SK-N-SH treated with all-trans-retinoic acid at 6 μM for 48 hours (cell line): Measurements from ENCODE around the gene CORO7.

Experiments
- ATAC-seq: fragments of 200-7000 bp; cut with Tn5 transposase; 3 replicates; pipeline ENCODE4 v1.9.1; 2020; ENCODE audit warnings: mild to moderate bottlenecking, moderate library complexity
- ARNTL ChIP-seq: fragments of 450-650 bp; formaldehyde crosslinking; IDR thresholded peaks from 2 replicates; pipeline ENCODE4 v1.5.0; 2020; ENCODE audit warnings: low read depth, mild to moderate bottlenecking, moderate library complexity, borderline replicate concordance
- BACH2 ChIP-seq: fragments of 250-450 bp; sonication (Bioruptor Pico); IDR thresholded peaks from 2 replicates; pipeline ENCODE4 v1.9.0; 2021; ENCODE audit warnings: mild to moderate bottlenecking, borderline replicate concordance
- CREB5 ChIP-seq: fragments of 250-450 bp; sonication (Bioruptor Pico); IDR thresholded peaks from 2 replicates; pipeline ENCODE4 v1.5.1; 2020; ENCODE audit warnings: low read depth, mild to moderate bottlenecking, moderate library complexity
- CSDC2 ChIP-seq: fragments of 250-450 bp; sonication (Bioruptor Pico); IDR thresholded peaks from 2 replicates; pipeline ENCODE4 v1.5.0; 2020; ENCODE audit warnings: mild to moderate bottlenecking, moderate library complexity
- ESRRG ChIP-seq: fragments of 250-450 bp; sonication (Bioruptor Pico); IDR thresholded peaks from 2 replicates; pipeline ENCODE4 v1.6.1; 2021; ENCODE audit warnings: mild to moderate bottlenecking
- GLIS3 ChIP-seq: fragments of 250-450 bp; sonication (Bioruptor Pico); IDR thresholded peaks from 2 replicates; pipeline ENCODE4 v1.5.0; 2020; ENCODE audit warnings: mild to moderate bottlenecking, moderate library complexity
- ISL1 ChIP-seq: fragments of 250-450 bp; sonication (Bioruptor Pico); IDR thresholded peaks from 2 replicates; pipeline ENCODE4 v2.1.2; 2022; ENCODE audit warnings: mild to moderate bottlenecking, moderate library complexity
- OSR1 ChIP-seq: fragments of 250-450 bp; sonication (Bioruptor Pico); IDR thresholded peaks from 2 replicates; pipeline ENCODE4 v1.8.0; 2022; ENCODE audit warnings: moderate library complexity, mild to moderate bottlenecking, inconsistent platforms
- POU6F1 ChIP-seq: fragments of 250-450 bp; sonication (Bioruptor Pico); IDR thresholded peaks from 2 replicates; pipeline ENCODE4 v1.8.0; 2021; ENCODE audit warnings: low read depth, mild to moderate bottlenecking, moderate library complexity, borderline replicate concordance
- RARB ChIP-seq: fragments of 250-450 bp; sonication (Bioruptor Pico); IDR thresholded peaks from 2 replicates; pipeline ENCODE4 v1.8.0; 2021; ENCODE audit warnings: mild to moderate bottlenecking, moderate library complexity
- SNAI2 ChIP-seq: fragments of 250-450 bp; sonication (Bioruptor Pico); IDR thresholded peaks from 2 replicates; pipeline ENCODE4 v1.5.0; 2020; ENCODE audit warnings: mild to moderate bottlenecking, moderate library complexity
- TCF4 ChIP-seq: fragments of 250-450 bp; sonication (Bioruptor Pico); IDR thresholded peaks from 2 replicates; pipeline ENCODE4 v1.8.0; 2021; ENCODE audit warnings: mild to moderate bottlenecking, moderate library complexity, borderline replicate concordance
- TOX ChIP-seq: fragments of 250-450 bp; sonication (Bioruptor Pico); IDR thresholded peaks from 2 replicates; pipeline ENCODE4 v1.8.0; 2021; ENCODE audit warnings: mild to moderate bottlenecking, moderate library complexity, borderline replicate concordance
- ZC3H10 ChIP-seq: fragments of 250-450 bp; sonication (Bioruptor Pico); IDR thresholded peaks from 2 replicates; pipeline ENCODE4 v1.5.1; 2021; ENCODE audit warnings: mild to moderate bottlenecking, moderate library complexity
- ZFP30 ChIP-seq: fragments of 450-650 bp; formaldehyde crosslinking; IDR thresholded peaks from 2 replicates; pipeline ENCODE4 v1.5.0; 2022; ENCODE audit warnings: mild to moderate bottlenecking, moderate library complexity
- ZNF565 ChIP-seq: fragments of 450-650 bp; formaldehyde crosslinking; conservative IDR thresholded peaks from 2 replicates; pipeline ENCODE4 v1.5.0; 2020; ENCODE audit warnings: low read depth, mild to moderate bottlenecking, moderate library complexity
- ZNF70 ChIP-seq: fragments of 450-650 bp; formaldehyde crosslinking; IDR thresholded peaks from 2 replicates; pipeline ENCODE4 v1.5.0; 2020; ENCODE audit warnings: mild to moderate bottlenecking, moderate library complexity
- TF ChIP-seq, protein P1 (sequence below): fragments of 250-450 bp; sonication (Bioruptor Pico); IDR thresholded peaks from 2 replicates; pipeline ENCODE4 v1.8.0; 2020; ENCODE audit warnings: mild to moderate bottlenecking, moderate library complexity, borderline replicate concordance
- TF ChIP-seq, protein P2 (sequence below): fragments of 250-450 bp; sonication (Bioruptor Pico); IDR thresholded peaks from 2 replicates; pipeline ENCODE4 v1.5.0; 2020; ENCODE audit warnings: mild to moderate bottlenecking, moderate library complexity

CORO7 gene

GRCh38 chr16:4338125-4338582 is 78.2 kb downstream of the CORO7 start:
- ATAC-seq, result peak; percentile 3; the same call in 2 of the 3 replicates
- TF ChIP-seq ZC3H10 (CRISPR knock-in tag) (no peak), GLIS3 (no peak)

GRCh38 chr16:4337540-4338088 is 78.8 kb downstream of the CORO7 start:
- TF ChIP-seq CREB5 (CRISPR knock-in tag), result no peak
- TF ChIP-seq, protein P1, sequence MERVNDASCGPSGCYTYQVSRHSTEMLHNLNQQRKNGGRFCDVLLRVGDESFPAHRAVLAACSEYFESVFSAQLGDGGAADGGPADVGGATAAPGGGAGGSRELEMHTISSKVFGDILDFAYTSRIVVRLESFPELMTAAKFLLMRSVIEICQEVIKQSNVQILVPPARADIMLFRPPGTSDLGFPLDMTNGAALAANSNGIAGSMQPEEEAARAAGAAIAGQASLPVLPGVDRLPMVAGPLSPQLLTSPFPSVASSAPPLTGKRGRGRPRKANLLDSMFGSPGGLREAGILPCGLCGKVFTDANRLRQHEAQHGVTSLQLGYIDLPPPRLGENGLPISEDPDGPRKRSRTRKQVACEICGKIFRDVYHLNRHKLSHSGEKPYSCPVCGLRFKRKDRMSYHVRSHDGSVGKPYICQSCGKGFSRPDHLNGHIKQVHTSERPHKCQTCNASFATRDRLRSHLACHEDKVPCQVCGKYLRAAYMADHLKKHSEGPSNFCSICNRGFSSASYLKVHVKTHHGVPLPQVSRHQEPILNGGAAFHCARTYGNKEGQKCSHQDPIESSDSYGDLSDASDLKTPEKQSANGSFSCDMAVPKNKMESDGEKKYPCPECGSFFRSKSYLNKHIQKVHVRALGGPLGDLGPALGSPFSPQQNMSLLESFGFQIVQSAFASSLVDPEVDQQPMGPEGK (CRISPR knock-in tag), result no peak
- TF ChIP-seq TCF4 (CRISPR knock-in tag), result no peak
- no peak for TF ChIP-seq OSR1 (CRISPR knock-in tag)
- TF ChIP-seq CSDC2, result no peak
- no peak for TF ChIP-seq POU6F1 (CRISPR knock-in tag)
- TF ChIP-seq TOX (CRISPR knock-in tag), result no peak
- no peak for TF ChIP-seq ESRRG (CRISPR knock-in tag)
- TF ChIP-seq ZC3H10 (CRISPR knock-in tag), result no peak
- no peak for TF ChIP-seq GLIS3
- TF ChIP-seq ARNTL, result no peak
- TF ChIP-seq, protein P2, sequence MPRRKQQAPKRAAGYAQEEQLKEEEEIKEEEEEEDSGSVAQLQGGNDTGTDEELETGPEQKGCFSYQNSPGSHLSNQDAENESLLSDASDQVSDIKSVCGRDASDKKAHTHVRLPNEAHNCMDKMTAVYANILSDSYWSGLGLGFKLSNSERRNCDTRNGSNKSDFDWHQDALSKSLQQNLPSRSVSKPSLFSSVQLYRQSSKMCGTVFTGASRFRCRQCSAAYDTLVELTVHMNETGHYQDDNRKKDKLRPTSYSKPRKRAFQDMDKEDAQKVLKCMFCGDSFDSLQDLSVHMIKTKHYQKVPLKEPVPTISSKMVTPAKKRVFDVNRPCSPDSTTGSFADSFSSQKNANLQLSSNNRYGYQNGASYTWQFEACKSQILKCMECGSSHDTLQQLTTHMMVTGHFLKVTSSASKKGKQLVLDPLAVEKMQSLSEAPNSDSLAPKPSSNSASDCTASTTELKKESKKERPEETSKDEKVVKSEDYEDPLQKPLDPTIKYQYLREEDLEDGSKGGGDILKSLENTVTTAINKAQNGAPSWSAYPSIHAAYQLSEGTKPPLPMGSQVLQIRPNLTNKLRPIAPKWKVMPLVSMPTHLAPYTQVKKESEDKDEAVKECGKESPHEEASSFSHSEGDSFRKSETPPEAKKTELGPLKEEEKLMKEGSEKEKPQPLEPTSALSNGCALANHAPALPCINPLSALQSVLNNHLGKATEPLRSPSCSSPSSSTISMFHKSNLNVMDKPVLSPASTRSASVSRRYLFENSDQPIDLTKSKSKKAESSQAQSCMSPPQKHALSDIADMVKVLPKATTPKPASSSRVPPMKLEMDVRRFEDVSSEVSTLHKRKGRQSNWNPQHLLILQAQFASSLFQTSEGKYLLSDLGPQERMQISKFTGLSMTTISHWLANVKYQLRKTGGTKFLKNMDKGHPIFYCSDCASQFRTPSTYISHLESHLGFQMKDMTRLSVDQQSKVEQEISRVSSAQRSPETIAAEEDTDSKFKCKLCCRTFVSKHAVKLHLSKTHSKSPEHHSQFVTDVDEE (CRISPR knock-in tag), result no peak
- no peak for TF ChIP-seq ISL1 (CRISPR knock-in tag)
- no peak for TF ChIP-seq ZFP30 (CRISPR knock-in tag)
- TF ChIP-seq RARB (CRISPR knock-in tag), result no peak
- TF ChIP-seq, all 23 proteins: peak for 0
- ATAC-seq, result no peak

GRCh38 chr16:4336701-4337539 is 79.5 kb downstream of the CORO7 start:
- ATAC-seq, result no peak
- TF ChIP-seq SNAI2 (CRISPR knock-in tag) (no peak), POU6F1 (CRISPR knock-in tag) (no peak), ZNF70 (CRISPR knock-in tag) (no peak), BACH2 (CRISPR knock-in tag) (no peak), CREB5 (CRISPR knock-in tag) (no peak), ZC3H10 (CRISPR knock-in tag) (no peak), RARB (CRISPR knock-in tag) (no peak), ESRRG (CRISPR knock-in tag) (no peak), ZNF565 (no peak), CSDC2 (no peak), TCF4 (CRISPR knock-in tag) (no peak), ZFP30 (CRISPR knock-in tag) (no peak)
- TF ChIP-seq, protein P1 (CRISPR knock-in tag), result no peak
- TF ChIP-seq, protein P2 (CRISPR knock-in tag), result no peak
